HTERT RPE-1 (cell line): Measurements from ENCODE around the gene ERFE.

ENCODE experiments used
- in situ Hi-C: fragments of 300-500 bp; cut with MboI; formaldehyde crosslinking; loops from 4 replicates; pipeline ENCODE4 v1.14.3; 2020; ENCODE audit warnings: low sequenced_read_pairs

ERFE gene

GRCh38 chr2:238126338-238126737 is 32.4 kb upstream of the ERFE start:
- in situ Hi-C loops, result no loop called here

- in situ Hi-C loops, result no loop called here
Observed at GRCh38 chr2:238126775-238127164, 32.0 kb upstream of the ERFE start.

GRCh38 chr2:238127165-238128060 is 31.4 kb upstream of the ERFE start:
- in situ Hi-C loops, result no loop called here

GRCh38 chr2:238128061-238128440 is 30.7 kb upstream of the ERFE start:
- in situ Hi-C loops, result no loop called here

GRCh38 chr2:238128534-238129001 is 30.2 kb upstream of the ERFE start:
- in situ Hi-C loops, result no loop called here

- in situ Hi-C loops, result no loop called here
Observed at GRCh38 chr2:238129166-238130010, 29.4 kb upstream of the ERFE start.

GRCh38 chr2:238130111-238130695 is 28.6 kb upstream of the ERFE start:
- in situ Hi-C loops, result no loop called here

GRCh38 chr2:238130696-238131628 is 27.8 kb upstream of the ERFE start:
- in situ Hi-C loops, result no loop called here

- in situ Hi-C loops, result no loop called here
Observed at GRCh38 chr2:238131761-238132462, 26.9 kb upstream of the ERFE start.

GRCh38 chr2:238132463-238133450 is 26.0 kb upstream of the ERFE start:
- in situ Hi-C loops, result no loop called here

GRCh38 chr2:238133499-238134392 is 25.0 kb upstream of the ERFE start:
- in situ Hi-C loops, result no loop called here

- in situ Hi-C loops, result no loop called here
Observed at GRCh38 chr2:238134393-238134785, 24.4 kb upstream of the ERFE start.

GRCh38 chr2:238135601-238136150 is 23.1 kb upstream of the ERFE start:
- in situ Hi-C loops, result no loop called here

GRCh38 chr2:238136820-238137537 is 21.8 kb upstream of the ERFE start:
- in situ Hi-C loops, result no loop called here

GRCh38 chr2:238137885-238138284 is 20.9 kb upstream of the ERFE start:
- in situ Hi-C loops, result no loop called here

- in situ Hi-C loops, result no loop called here
Observed at GRCh38 chr2:238138331-238139195, 20.2 kb upstream of the ERFE start, which contains the start of gene KLHL30. Gene KLHL30 (plus strand): TSS chr2:238138668. CDS start chr2:238140755, 2,087 bp downstream.
